Mucosa of descending colon (tissue), 3 donors: ENCODE results near the gene ABLIM2. TPM values are rescaled to one million over a fixed set of nuclear protein-coding genes. Genes with fewer than 3 reads are reported as not detected.

Source experiments
- ATAC-seq: fragments of 200-7000 bp; cut with Tn5 transposase; one replicate; pipeline ENCODE4 v1.9.1; 2020; ENCODE audit warnings: mild to moderate bottlenecking, moderate library complexity
- DNase-seq, 3 donors: peaks; one replicate each; pipeline ENCODE4 v3.0.0-alpha.2; 2020
- H3K36me3 ChIP-seq: fragments of 200-600 bp; one replicate; pipeline ENCODE4 v1.8.0; 2021; ENCODE audit warnings: low read depth, mild to moderate bottlenecking
- H3K4me1 ChIP-seq: fragments of 200-600 bp; one replicate; pipeline ENCODE4 v1.8.0; 2021; ENCODE audit warnings: low read depth, mild to moderate bottlenecking
- H3K4me3 ChIP-seq: fragments of 200-600 bp; one replicate; pipeline ENCODE4 v1.8.0; 2021; ENCODE audit warnings: mild to moderate bottlenecking
- H3K9me3 ChIP-seq: fragments of 200-600 bp; one replicate; pipeline ENCODE4 v1.8.0; 2021; ENCODE audit warnings: mild to moderate bottlenecking
- intact Hi-C, 2 donors: fragments of 100-400 bp; cut with DNase I in 1 of 2; cut with micrococcal nuclease in 1 of 2; formaldehyde crosslinking; loops; one replicate each; pipeline versions ENCODE4 v1.11.0 to v1.11.1; 2022; cut with DNase I, micrococcal nuclease
- total RNA-seq, 3 donors: library from RNA; stranded (reverse); fragmentation: NEBNext Ultra II Directional in 2 of 3; extraction: Animal tissue kit (Norgen Biotek cat#: 25700) in 2 of 3; gene quantifications; one replicate each; pipeline versions ENCODE4 v1.2.1 to v1.2.4, GENCODE V29; 2021 to 2023
- TF ChIP-seq, protein P1 (sequence below): fragments of 200-600 bp; IDR thresholded peaks from one replicate; pipeline ENCODE4 v1.8.0; 2022; ENCODE audit warnings: antibody characterized with exemption, mild to moderate bottlenecking
- donor health status: DM: no; HTN: no; CAD: no; lungs with moderate emphysema.
- donor health status: DM: no; HTN: no; CAD: no.
- donor health status: DM: no; HTN: yes; CAD: no.

The ABLIM2 gene
- total RNA-seq, 3 donors from 2014 or later = 15.0 to 15.8 (median 15.5) TPM

- intact Hi-C loops = no loop called here
These were observed 154.5 kb downstream of the ABLIM2 start for GRCh38 chr4:8004066-8004465.

DNA sequence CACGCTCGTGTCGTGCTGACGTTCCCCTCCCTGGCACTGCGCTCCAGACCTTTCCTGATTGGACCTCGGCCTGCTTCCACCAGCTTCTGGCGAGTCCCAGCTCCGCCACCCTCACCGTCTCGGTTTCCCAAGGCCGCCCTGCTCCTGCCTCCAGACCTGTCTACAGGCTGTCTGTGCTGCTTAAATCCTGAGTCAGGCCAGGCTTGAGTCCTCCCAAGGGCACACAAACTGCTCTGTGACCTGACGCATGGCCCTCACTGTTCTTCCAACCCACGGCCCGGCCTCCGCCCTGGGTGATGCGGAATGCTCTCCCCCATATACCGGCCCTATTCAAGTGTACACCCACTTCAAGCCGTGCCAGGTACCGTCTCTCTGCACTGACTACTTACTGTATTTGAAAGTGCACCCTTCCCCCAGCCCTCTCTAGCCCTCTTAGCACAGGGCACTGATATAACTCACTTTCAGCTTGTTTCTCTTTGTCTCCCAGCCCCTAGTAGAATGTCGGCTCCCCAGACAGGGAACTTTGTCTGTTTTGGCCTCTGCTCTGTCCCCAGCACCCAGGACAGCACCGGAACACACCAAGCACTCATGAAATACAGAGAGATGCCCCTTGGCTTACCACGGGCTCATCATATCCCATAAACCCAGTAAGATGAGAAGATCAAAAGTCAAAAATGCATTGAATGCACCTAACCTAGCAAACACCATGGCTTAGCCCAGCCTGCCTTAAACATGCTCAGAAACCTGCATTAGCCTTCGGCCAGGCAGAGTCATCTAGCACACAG is 155.9 kb downstream of the ABLIM2 start:
- TF ChIP-seq, protein P1, sequence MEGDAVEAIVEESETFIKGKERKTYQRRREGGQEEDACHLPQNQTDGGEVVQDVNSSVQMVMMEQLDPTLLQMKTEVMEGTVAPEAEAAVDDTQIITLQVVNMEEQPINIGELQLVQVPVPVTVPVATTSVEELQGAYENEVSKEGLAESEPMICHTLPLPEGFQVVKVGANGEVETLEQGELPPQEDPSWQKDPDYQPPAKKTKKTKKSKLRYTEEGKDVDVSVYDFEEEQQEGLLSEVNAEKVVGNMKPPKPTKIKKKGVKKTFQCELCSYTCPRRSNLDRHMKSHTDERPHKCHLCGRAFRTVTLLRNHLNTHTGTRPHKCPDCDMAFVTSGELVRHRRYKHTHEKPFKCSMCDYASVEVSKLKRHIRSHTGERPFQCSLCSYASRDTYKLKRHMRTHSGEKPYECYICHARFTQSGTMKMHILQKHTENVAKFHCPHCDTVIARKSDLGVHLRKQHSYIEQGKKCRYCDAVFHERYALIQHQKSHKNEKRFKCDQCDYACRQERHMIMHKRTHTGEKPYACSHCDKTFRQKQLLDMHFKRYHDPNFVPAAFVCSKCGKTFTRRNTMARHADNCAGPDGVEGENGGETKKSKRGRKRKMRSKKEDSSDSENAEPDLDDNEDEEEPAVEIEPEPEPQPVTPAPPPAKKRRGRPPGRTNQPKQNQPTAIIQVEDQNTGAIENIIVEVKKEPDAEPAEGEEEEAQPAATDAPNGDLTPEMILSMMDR = no peak
- no peaks in the 10 kb centered on the region for H3K4me1 ChIP-seq
- no peak overlapping the region for H3K4me3 ChIP-seq
- ATAC-seq (no peak), DNase-seq (no peak)
- intact Hi-C loops = no loop called here
- no peaks in the 10 kb centered on the region for H3K36me3 ChIP-seq
- no peaks in the 10 kb centered on the region for H3K9me3 ChIP-seq

More at GRCh38 chr4:8004066-8004465, 154.5 kb downstream of the ABLIM2 start:
- no peaks in the 10 kb centered on the region for H3K36me3 ChIP-seq
- H3K4me1 ChIP-seq = no peaks in the 10 kb centered on the region
- DNase-seq (peak in 1 of 3 donors; percentile 22), ATAC-seq (no peak)
- no peaks in the 10 kb centered on the region for H3K9me3 ChIP-seq
- TF ChIP-seq, protein P1 = no peak
- H3K4me3 ChIP-seq = no peak overlapping the region

DNA sequence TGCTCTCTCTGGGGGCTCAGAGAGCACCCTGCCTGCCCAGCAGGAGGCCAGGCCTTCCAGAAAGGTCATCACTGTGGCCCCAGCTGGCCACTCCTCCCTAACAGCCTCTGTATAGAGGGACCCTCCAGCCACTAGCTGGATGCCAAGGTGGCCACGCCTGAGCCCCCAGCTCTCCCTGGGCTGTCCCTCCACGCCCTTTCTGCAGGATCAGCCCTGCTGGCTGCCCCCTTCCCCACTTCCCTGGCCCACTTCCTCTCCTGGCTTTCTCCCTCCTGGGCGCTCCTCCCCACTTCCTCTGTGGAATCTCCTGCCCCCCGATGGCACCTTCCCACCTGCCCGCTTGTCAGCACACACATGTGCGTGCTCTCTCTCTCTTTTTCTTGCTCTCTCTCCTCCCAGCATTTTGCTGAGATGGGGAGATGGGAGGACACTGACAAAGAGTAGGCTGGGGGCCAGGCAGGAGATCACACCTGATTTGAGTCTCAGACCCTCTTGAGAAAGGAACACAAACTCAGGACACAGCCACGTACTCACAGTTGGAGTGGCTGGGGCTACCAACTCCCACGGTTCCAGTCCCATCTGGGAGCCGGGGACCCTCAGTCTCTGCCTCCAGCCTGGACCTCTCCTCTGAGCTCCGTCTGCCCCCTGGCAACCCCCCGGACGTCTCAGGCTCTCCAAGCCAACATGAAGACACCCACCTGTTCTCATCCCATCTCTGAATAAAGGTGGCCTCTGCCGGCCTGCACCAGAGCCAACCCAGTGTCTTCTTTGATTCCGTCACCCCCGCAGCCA is 156.9 kb downstream of the ABLIM2 start:
- ATAC-seq = no peak
- intact Hi-C loops = no loop called here
- Histone ChIP-seq H3K36me3 (no peaks in the 10 kb centered on the region), H3K4me3 (no peak overlapping the region), H3K9me3 (no peaks in the 10 kb centered on the region), H3K4me1 (no peaks in the 10 kb centered on the region)
- TF ChIP-seq, protein P1 = no peak
- DNase-seq = no peak

DNA sequence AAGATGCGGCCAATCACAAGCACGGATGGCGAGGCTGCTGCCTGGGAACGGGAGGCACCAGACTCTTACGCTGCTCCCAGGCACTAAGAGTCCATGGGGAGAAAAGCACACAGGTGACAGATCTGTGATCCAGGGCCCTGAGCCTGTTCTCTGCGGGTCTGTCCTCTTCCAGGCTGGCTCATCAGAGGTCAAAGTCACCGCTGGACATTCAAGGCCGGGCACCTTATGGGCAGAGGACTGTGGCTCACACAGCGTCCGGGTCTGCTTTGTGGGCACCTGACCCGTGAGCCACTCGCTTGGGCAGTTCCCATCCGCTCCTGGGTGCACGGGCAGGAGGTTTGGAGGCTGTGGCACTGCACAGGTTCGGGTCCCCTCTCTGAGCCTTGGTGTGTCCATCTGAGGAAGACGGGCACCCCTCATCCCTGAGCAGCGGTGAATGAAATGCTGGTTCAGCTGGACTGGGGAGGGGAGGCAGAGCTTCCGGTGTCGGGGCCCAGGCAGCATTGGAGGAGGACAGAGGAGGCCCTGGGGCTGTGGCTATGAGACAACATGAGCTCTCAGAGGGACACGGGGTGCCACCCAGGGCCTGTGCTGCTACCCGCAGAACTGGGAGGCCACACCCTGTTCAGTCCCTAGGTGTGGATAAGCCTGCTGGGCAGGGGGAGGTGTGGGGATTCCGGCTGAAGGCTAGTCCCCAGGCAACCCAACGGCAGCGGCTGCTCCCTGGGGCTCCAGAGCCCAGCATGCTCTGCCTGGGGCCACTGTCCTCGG is 157.7 kb downstream of the ABLIM2 start:
- TF ChIP-seq, protein P1 = no peak
- no peak for DNase-seq
- Histone ChIP-seq H3K4me1 (no peaks in the 10 kb centered on the region), H3K4me3 (no peak overlapping the region), H3K36me3 (no peaks in the 10 kb centered on the region), H3K9me3 (no peaks in the 10 kb centered on the region)
- ATAC-seq = no peak
- intact Hi-C loops = no loop called here

DNA sequence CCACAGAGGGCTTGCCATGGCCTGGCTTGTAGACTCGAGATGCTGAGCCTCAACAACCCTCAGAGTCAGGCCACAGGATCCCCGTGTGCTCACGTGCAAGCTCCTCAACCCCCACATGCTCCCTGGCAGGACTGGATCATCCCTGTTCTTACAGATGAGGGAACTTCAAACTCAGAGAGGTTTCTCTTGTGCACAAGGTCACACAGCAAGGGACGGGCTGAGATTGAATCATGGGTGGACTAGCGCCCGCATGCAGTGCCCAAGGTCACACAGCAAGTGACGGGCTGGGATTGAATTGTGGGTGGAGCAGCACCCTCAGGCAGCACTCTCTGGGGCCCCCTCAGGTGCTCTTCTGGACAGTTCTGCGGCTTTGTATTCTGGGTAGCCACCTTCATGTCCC is 158.4 kb downstream of the ABLIM2 start:
- intact Hi-C loops = no loop called here
- TF ChIP-seq, protein P1 = no peak
- DNase-seq (no peak), ATAC-seq (no peak)
- Histone ChIP-seq H3K36me3 (no peaks in the 10 kb centered on the region), H3K9me3 (no peaks in the 10 kb centered on the region), H3K4me3 (no peak overlapping the region), H3K4me1 (no peaks in the 10 kb centered on the region)
